Erythroblast (primary cell): Measurements from ENCODE around the gene CHID1.

Experiments used
- DNase-seq, 2 experiments: peaks; one replicate each; lab custom pipeline; 2025; lab: John Stamatoyannopoulos, UW
- GATA1 ChIP-seq: IDR thresholded peaks from 2 replicates; pipeline ENCODE4 v1.6.1; 2011; ENCODE audit warnings: low read depth, mild to moderate bottlenecking, control low read depth, low read length, moderate library complexity
- POLR2A ChIP-seq: IDR thresholded peaks from 2 replicates; pipeline ENCODE4 v1.6.1; 2011; ENCODE audit warnings: mild to moderate bottlenecking, low read length

Gene CHID1

GRCh38 chr11:925158-925495 is 14.5 kb upstream of the CHID1 start:
- no peak for DNase-seq
- no peak for TF ChIP-seq POLR2A
- TF ChIP-seq GATA1, result no peak

- no peak for DNase-seq
- TF ChIP-seq POLR2A, result no peak
- TF ChIP-seq GATA1, result no peak
Measured at GRCh38 chr11:924406-925157, 14.0 kb upstream of the CHID1 start.

DNA sequence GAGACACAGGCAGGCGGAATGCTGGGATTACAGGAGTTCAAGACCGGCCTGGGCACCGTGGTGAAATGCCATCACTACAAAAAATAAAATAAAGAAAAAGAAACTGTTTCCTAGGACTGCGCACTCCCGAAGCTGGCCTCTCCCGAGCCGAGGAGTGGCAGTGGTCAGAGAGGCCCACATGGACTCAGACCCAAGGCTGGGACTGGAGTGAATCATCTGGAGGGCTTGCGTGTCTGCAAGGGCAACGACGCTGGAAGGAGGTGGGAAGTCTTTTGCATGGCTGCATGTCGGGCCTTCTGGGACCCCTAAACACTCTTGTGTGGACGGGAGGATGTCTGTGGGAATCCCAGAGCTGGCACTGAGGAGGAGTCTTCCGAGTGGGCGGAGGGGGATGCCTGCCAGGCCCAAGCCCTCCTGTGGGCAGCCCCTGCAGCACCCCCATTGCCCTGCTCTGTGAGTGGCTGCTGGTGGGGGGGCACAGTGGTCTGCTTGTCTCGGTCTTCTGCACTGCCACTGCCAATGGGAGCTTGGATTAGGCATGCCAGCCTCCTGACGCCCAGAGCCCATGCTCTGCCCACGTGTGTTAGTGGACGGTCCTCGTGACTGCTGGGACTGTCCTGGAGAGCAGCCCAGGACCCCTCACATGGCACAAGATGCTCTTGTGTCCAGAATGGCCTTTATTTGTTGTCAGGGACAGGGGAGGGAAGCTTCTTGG is 13.2 kb upstream of the CHID1 start:
- DNase-seq, result no peak
- TF ChIP-seq POLR2A, result no peak
- TF ChIP-seq GATA1, result no peak

DNA sequence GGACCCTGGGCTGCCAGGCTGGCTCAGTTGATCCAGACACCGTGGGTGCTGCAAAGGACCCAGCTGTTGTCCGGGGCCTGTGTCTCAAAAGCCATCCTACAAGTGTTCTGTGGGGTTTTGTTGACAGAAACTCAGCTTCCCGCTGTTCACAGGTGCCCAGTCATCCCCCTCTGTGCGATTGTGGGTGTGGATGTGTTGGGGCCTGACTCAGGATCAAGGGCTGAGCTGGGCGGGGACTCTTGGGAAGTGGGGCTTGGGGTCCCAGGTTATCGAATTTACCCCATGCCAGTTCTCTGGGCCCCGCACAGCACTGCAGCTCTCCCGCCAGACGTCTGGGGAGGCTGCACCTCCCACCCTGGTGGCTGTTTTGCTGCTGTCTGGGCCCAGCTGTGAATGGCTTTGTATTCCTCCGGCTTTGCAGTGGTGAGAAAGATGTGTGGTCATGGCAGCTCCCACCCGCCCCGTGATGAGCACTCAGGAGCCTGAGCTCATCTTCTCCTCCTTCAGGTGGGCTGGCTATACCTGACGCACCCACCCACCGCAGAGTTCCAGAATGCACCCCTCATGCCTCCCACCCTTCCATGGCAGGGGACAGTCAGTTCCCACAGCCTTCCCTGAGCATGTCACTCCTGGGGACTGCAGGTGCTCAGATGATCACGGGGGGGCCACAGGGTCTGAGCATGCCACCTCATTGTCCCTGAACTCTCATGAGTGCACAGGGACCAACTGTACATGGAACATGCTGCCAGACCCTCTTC is 11.5 kb upstream of the CHID1 start:
- peak; percentile 46 to 65 for DNase-seq

DNA sequence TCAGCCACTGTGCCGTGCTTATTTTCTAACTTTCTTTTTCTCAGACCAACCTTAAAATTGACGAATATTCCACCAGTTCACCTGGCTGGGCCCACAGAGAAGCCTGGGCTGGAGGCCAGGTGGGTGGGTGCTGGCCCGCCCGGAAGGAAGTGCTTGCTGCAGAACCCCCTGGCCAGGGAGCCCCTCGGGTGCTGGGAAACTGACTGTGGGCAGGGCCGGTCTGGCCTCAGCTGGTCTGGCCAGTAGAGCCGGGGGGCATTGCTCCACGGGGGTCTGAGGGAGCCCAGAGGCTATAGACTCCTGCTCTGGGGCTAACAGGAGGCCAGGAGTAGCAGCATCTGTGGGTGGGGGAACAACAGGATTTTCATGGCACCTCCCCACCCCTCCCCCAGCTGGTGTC is 6.8 kb upstream of the CHID1 start:
- no peak for DNase-seq
- TF ChIP-seq POLR2A (no peak), GATA1 (no peak)

More for the DNA sequence above, 11.5 kb upstream of the CHID1 start:
- TF ChIP-seq POLR2A, result no peak

GRCh38 chr11:914747-915501 is 4.3 kb upstream of the CHID1 start:
- TF ChIP-seq POLR2A (peak; percentile 47), GATA1 (no peak)
- DNase-seq, result peak; percentile 82 to 90

DNA sequence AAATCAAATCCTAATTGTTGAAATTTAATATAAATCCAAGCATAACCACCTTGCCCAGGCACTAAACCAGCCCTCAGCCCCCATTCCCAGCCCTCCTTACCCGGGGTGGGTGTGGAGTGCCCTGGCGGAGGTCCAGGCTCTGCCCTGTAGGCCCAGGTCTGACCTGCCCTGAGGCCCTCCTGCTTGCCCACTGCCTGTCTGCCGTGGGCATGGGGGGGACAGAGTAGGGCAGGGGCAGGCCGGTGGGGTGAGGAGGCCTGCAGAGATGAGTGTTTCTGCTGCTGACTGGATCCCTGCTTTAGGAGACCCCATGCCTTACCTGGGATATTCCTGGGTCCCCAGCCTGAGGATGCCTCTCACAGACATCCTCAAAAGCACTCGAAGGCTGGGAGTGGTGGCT is 3.6 kb upstream of the CHID1 start:
- no peak for TF ChIP-seq POLR2A
- TF ChIP-seq GATA1, result no peak
- no peak for DNase-seq

DNA sequence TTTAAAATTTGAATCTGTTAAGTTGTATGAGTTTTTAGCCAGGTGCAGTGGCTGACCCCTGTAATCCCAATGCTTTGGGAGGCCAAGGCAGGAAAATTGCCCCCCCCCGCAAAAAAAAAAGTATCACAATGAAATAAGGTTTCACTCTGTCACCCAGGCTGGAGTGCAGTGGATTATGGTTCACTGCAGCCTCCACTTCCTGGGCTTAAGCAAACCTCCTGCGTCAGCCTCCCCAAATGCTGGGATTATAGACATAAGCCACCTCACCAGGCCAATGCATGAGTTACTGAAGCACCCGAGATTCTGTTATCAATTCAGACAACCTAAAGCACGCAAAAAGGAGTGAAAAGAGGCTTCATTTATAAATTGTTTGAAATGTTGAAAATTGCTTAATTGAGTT is 2.4 kb upstream of the CHID1 start:
- DNase-seq, result no peak
- TF ChIP-seq POLR2A (no peak), GATA1 (no peak)

DNA sequence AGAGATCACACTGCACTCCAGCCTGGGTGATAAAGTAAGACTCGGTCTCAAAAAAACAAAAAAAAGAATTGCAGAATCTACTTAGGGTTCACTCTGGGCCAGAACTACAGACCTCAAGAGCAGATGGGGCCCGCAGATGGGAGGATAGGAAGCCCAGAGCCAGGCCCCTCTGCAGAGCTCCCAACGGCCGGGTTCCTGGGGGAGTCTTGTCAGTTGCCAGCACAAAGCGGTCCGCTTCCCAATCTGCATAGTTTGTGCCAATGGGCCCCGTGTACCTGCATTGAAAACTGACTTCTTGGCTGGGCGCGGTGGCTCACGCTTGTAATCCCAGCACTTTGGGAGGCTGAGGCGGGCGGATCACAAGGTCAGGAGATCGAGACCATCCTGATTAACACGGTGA is 1.7 kb upstream of the CHID1 start:
- no peak for TF ChIP-seq GATA1
- no peak for TF ChIP-seq POLR2A

GRCh38 chr11:911890-912219 is 1.2 kb upstream of the CHID1 start:
- TF ChIP-seq POLR2A (no peak), GATA1 (no peak)
- no peak for DNase-seq

More for the DNA sequence above, 1.7 kb upstream of the CHID1 start:
- peak in 1 of 2 experiments; percentile 39 for DNase-seq

GRCh38 chr11:911031-911889 is 650 bp upstream of the CHID1 start:
- no peak for TF ChIP-seq GATA1
- DNase-seq, result peak; percentile 70 to 78

GRCh38 chr11:910044-910588 is 494 bp downstream of the CHID1 start:
- TF ChIP-seq POLR2A (no peak), GATA1 (no peak)
- peak; percentile 59 to 63 for DNase-seq
